Peyer's patch (tissue), 4 donors: ENCODE data around the gene MYO3B.

ENCODE experiments used
- POLR2A ChIP-seq, 2 donors: fragments of 450-650 bp; IDR thresholded peaks; one replicate each; pipeline ENCODE4 v1.5.1; 2017; ENCODE audit warnings: antibody characterized with exemption in 2 of 2, mild to moderate bottlenecking in 2 of 2, moderate library complexity in 2 of 2
- TF ChIP-seq, protein P1 (sequence below), 6 experiments: fragments of 450-650 bp in 4 of 6; fragments of 200-600 bp in 2 of 6; sonication (generic) in 1 of 6; IDR thresholded peaks; one replicate each; pipeline ENCODE4 v1.5.1; 2017 to 2019; ENCODE audit warnings: antibody characterized with exemption in 6 of 6, mild to moderate bottlenecking in 3 of 6, moderate library complexity in 1 of 6

DNA sequence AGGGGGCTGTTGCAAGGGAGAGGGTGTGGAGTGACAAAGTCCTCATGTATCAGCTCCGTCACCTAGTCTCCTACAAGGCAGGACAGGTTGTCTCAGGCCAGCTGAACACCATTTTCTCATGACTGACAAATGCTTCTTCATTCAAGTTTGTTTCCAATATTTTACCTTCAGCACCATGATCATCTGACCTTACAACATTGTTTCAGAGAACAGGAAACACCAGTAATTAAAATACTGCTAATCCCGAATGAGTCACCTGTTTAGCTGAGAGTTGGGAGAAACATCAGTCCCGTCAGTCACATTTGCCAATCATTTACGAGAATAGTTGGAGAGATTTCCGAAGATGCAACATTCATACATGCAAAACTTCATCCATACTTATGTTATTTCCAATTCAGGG, 511.5 kb downstream of the MYO3B start:
- TF ChIP-seq POLR2A (IDR thresholded peaks at IDR 0.05) = no peak
- TF ChIP-seq, protein P1, sequence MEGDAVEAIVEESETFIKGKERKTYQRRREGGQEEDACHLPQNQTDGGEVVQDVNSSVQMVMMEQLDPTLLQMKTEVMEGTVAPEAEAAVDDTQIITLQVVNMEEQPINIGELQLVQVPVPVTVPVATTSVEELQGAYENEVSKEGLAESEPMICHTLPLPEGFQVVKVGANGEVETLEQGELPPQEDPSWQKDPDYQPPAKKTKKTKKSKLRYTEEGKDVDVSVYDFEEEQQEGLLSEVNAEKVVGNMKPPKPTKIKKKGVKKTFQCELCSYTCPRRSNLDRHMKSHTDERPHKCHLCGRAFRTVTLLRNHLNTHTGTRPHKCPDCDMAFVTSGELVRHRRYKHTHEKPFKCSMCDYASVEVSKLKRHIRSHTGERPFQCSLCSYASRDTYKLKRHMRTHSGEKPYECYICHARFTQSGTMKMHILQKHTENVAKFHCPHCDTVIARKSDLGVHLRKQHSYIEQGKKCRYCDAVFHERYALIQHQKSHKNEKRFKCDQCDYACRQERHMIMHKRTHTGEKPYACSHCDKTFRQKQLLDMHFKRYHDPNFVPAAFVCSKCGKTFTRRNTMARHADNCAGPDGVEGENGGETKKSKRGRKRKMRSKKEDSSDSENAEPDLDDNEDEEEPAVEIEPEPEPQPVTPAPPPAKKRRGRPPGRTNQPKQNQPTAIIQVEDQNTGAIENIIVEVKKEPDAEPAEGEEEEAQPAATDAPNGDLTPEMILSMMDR (IDR thresholded peaks at IDR 0.05) = no peak
